GM04503 (cell line): ENCODE data around the gene CNDP1.
A peak's percentile ranks its signal among the peaks of the same experiment; 100 is the strongest.
"Not testable (repeated sequence)": the region's sequence is repeated elsewhere in the genome, so short reads cannot be mapped to it uniquely, and the experiment has no call there.

Experiments used
- DNase-seq: peaks from one replicate; pipeline ENCODE4 v3.0.0-alpha.2; 2012; ENCODE audit warnings: low read depth

CNDP1 gene, protein sequence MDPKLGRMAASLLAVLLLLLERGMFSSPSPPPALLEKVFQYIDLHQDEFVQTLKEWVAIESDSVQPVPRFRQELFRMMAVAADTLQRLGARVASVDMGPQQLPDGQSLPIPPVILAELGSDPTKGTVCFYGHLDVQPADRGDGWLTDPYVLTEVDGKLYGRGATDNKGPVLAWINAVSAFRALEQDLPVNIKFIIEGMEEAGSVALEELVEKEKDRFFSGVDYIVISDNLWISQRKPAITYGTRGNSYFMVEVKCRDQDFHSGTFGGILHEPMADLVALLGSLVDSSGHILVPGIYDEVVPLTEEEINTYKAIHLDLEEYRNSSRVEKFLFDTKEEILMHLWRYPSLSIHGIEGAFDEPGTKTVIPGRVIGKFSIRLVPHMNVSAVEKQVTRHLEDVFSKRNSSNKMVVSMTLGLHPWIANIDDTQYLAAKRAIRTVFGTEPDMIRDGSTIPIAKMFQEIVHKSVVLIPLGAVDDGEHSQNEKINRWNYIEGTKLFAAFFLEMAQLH

DNA sequence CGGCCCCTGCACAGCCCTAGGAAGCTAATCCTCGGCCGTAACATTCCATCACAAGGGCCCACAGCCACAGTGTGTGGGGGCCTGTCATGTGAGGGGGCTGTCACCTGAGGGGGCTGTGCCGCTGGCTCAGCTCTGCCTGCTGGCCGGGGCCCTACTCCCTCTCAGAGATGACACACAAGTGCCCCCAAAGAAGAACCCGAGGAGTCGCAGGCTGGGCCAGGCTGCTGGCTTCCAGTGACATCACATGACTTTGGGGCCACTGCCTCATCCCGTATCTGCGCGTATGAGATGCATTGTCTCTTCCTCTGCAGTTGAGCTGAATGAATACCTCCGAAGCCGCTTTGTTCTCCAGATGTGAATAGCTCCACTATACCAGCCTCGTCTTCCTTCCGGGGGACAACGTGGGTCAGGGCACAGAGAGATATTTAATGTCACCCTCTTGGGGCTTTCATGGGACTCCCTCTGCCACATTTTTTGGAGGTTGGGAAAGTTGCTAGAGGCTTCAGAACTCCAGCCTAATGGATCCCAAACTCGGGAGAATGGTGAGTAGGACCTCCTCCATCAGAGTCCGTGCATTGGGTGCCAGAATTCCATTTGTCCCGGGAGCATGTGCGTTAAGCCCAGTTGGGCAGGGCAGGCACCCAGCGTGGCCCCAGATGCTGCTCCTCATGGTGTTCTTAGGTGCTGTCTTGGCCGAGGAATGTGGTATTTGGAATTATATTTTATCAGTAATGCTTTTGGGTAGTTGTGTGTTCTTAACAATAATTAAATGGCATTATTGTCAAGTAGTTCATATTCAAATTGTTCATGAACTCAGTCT, at the start of gene CNDP1:
CNDP1 (plus strand) TSS at position 351 of the 820 bp plus-strand sequence; CDS start at position 519, 168 bp downstream.
- no peak for DNase-seq

DNA sequence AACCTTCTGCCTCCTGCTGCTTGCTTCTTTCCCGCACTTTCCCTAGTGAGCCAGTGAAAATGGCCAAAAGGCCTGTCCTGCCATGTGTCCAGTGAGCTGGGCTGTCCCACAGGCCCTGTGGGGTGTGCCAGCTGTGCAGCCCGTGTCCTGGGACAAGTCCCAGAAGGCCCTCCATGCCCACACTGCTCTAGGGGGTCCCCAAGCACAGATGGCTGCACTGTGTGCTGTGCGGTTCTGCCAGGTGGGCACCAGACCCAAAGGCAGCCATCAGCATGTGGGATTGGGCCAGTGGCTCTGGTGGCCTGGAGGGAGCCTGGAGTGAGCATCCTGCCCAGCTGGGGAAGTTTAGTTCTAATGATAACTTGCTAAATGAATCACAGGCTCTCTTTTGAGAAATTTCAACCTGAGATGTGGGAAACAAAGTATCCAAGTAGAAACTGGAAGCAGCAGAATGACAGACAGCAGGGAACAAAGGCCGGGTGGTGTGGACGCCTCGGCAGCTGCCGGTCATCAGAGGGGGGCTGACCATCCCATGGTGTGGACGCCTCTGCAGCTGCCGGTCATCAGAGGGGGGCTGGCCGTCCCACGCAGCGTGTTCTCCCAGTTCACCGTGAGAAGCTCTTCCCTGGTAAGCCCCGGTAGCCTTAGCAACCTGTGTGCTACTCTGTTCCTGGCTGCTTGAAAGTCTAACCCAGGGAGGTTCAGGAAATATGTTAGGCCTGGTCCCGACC, 48.0 kb upstream of the CNDP1 start:
- no peak for DNase-seq

DNA sequence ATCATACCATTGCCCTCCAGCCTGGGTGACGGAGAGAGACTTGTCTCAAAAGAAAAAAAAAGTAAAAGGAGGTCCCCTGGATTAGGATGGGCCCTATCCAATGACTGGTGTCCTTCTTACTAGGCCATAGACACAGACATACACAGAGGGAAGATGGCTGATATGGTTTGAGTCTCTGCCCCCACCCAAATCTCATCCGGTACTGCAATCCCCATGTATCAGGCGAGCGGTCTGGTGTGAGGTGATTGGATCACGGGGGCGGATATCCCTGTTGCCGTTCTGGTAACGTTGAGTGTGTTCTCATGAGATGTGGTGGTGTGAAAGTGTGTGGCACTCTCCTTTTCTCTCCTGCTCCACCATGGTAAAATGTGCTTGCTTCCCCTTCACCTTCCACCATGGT, 45.9 kb upstream of the CNDP1 start:
- no peak for DNase-seq

DNA sequence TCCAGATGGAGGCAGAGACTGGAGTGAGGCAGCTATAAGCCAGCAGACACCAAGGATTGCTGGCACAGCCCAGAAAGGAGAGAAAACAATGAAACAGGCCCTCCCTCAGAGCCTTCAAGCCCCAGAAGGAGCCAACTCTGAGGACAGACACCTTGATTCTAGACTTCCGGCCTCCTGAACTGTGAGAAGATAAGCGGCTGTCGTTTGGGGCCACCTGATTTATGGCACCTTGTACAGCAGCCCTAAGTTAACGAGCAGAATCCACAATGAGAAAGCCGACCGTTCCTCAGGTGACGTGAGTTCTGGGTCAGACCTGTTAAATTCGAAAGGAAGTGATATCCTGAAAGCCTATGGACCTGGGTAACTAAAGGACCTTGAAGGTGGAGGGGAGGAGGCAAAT, 45.4 kb upstream of the CNDP1 start:
- DNase-seq: no peak

DNA sequence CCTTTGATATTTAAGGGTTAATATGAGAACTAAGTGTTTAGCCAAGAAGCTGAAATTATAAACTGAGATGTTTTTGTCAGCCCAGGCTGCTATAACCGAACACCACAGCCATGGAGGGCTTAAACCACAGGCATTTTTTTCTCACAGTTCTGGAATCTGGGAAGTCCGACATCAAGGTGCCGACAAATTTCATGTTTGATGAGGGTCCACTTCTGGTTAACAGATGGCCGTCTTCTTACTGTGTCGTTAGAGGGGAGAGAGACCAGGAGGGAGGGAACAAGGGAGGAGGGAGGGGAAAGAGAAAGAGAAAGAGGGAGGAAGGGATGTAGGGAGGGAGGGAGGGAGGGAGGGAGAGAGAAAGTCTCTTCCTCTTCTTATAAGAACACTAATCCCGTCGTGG, 44.6 kb upstream of the CNDP1 start:
- peak; percentile 17 for DNase-seq

DNA sequence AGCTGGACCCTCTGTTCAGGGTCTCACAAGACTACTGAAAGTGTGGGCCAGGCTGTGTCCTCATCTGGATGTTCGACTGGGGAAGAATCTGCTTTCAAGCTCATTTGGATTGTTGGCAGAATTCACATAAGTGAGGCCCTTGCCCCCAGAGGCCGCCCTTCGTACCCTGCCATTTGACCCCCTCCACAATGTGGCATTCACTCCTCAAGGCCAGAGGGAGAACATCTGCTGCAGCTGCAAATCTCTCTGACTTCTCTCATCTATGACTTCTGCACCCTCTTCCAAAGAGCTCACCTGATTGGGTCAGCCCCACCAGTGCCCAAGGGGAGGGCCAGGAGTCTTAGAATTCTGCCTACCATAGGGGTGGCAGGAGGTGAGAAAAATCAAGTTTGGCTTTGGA, 42.0 kb upstream of the CNDP1 start:
- DNase-seq: no peak

DNA sequence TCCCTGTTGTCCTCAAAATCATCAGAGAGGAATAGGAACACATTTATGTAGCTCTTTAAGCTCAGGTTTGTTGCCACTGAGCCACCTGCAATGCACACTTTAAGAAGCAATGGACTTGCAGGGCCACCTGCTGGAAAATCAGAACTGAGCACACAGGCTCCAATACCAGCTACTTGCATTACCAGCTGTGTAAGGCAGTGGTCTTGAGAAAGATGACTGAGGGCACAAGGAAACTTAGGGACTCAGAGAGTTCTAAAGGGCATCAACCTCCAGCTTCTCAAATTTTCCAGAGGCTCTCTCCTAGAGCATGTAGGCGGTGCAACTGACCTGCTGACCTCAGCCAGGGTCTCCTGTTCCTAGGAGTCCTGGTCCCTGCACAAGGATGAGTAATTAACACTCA, 40.6 kb upstream of the CNDP1 start:
- DNase-seq: no peak

DNA sequence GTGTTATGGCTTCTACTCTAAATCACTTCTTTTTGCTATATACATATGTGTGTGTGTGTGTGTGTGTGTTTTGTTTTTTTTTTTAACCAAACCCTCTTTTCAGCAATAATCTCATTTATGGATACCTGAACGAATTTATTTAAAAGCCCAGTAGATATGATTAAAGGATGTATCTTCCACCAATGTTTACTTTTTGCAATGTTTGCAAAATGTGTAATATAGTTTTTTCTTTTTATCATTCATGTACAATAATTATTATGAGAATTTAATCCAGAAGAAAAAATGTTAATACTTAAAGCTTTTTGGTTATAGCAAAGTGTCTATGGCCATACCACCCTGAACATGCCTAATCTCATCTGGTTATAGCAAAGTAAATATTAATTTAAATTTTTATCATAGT, 39.8 kb upstream of the CNDP1 start:
- DNase-seq: no peak

DNA sequence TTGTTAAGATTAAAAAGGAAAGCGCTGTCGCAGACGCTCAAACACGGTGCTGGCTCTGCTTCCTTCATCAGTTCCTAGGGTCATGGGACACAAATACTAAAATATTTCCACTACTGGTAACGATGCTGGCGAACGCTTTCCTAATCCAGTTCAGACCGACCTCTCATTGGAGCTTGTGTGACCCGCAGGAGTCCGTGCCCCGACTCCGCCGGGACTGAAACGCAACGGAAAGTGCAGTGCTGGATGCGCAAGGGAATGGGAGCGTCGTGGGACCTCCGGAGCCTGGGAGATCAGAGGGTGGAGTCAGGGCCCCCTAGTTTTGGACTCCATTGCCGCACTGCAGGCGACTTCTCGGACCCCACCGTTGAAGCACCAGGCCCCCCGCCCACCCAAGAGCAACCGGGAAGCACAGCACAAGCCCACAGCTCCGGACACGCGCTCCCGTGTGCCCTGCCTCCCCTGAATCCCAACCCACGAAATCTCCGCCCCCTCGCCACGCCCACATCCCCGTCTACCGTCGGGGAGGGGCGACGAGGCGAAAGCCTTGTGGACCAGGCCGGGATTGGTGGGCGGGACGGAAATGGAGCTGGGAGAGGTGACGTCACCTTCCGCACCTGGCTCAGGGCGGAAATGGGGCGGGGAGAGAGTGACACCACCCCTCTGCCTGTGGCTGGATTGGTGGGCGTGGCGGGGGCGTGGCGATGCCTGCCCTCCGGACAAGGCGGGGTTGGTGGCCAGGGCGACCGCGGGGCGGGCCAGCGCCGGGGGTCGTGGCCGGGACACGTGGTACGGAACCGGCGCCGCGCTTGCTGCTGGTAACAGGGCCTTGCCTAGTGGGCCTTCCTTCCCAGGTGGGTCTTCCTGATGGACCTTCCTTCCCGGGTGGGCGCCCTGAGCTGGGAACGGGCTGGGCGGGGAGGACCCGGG, 38.5 kb upstream of the CNDP1 start, which contains the start of gene CNDP2:
CNDP2 (plus strand) TSS at position 783 of the 927 bp plus-strand sequence. CDS start 3,611 bp downstream, outside the sequence.
- peak; percentile 87 for DNase-seq

DNA sequence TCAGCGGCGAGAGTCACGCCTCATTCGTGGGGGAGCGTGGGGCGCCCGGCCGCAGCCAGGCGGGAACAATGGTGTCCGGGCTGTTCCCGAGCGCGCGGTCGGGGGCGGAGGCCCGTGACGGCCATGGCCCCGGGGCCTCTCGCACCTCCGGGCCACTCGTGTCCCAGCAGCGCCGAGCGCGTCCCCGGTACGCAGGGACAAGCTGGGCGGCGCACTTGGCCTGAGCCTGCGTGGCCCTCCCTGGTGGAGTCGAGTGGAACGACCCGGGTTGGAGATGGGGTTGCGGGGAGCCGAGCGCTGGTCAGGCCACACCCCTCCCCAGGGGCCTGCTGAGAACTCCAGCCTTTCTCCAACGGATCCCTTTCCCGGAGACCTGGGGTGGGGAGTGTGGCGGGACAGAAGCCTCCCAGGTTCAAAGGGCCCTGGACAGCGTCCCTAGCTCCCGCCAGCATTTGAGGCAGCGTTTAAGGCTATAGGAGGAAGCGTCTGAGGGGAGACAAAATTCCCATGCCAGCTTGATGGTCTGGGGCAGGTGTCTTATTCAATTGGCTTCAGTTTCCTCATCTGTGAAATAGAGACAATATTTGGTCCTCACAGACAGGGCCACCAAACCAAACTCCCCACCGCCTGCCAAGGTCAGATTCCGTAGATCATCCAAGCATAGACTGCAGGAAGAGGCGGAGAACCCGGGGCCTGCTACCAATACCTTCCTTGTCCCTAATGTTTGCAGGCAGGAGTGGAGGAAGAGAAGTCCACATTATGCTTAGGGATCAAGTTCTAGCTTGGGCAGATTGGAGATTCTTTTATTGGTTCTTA, 37.6 kb upstream of the CNDP1 start:
- DNase-seq: peak; percentile 13

DNA sequence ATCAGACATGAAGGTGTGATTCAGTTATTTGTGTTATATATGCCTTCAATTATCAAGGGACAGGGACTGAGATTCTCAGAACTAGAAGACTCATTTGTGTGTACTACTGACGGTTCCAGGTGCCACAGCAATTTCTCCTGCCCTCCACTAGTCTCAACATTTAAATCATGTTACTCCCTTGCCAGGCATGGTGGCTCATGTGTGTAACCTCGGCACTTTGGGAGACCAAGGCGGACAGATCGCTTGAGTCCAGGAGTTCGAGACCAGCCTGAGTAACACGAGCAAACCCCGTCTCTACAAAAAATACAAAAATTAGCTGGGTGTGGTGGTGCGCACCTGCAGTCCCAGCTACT, 37.0 kb upstream of the CNDP1 start:
- no peak for DNase-seq

DNA sequence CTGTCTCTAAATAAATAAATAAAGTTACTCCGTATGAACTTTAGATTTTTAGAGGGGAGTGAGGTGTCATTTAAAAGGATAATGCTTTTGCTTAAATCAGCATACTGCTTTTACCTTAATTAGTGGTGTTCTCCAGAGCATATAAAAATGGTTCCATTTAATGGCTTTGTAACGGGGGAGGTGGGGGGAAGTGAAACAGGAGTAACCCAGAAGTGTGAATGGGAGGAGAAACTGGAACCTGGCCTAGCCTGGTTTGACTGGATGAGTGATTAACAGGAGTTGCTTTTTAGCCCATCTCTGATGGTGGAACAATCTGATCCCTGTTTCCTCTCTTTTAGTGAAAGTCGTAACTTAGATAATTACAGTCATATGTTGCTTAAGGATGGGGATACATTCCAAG, 36.5 kb upstream of the CNDP1 start:
- no peak for DNase-seq

DNA sequence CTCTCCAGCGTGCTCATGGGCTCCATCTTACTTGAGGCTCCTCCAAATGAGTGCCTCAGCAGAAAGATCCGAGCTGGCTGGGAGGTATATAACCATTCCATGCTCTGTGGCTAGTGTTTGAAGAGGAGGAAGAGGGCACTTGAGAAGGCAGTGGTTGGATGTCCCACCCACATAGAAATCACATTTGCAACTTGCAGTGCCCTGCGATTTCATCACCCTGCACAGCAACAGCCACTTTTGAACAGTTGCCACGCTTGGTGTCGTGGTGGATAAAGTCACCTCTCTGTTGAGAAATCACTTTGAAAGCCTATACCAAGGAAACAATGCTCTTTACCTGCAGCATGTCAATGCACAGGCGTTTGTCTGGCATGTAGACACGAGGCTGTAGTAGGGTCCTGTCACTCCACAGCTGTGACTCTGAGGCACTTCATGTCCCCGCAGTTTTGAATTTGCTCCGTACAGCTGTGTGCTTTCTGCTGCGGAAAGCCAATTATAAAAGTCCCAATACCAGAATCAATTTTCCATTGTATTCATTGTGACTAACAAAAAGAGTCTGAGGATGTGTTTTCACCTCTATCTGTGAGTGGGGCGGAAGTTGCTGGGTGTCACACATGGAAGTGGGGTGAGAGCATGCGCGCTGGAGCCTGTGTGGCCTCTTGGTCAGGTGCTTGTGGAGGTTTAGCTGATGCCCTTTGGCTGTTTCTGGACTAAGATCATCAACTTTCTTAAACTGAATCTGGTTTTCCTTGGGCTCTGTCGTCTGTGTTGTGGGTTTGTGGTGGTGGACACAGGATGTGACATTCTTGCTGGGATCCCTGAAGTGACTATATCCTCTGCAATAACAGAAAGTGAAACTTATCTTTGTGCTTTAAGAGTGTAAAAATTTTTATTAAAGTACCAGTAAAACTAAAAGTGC, 35.3 kb upstream of the CNDP1 start:
- DNase-seq: no peak

DNA sequence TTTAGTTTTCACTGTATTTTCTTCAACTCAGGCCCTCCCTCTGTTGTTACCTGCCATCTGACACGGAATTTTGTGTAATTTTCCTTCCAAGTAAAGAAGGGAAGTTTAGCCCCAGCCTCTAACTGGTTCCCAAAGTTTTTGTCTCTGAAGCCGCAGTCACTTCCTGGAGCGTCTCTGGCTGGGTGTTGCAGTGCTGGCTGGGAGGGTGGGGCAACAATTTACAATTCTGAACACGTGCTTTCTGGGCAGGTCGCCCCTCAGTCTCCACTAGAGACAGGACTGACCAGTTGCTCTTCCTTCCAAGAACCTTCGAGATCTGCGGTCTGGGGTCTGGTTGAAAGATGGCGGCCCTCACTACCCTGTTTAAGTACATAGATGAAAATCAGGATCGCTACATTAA, 34.7 kb upstream of the CNDP1 start:
- DNase-seq: no peak

DNA sequence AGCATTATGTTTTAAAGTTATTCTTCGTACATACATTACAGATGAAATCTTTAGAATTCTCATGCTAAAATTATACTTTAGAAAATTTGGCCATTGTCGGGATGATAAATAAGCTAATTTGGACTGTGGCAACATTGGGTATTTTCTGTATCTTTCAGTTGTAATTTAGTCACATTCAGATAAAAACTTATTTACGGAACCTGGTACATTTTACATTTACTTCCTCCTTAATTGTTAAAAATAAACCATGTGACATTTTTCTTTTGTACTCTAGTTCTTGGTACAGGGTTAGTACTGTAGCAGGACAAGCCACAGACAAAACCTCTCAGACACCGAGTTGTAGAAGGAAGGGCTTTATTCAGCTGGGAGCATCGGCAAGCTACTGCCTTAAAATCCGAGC, 33.9 kb upstream of the CNDP1 start:
- DNase-seq: no peak

DNA sequence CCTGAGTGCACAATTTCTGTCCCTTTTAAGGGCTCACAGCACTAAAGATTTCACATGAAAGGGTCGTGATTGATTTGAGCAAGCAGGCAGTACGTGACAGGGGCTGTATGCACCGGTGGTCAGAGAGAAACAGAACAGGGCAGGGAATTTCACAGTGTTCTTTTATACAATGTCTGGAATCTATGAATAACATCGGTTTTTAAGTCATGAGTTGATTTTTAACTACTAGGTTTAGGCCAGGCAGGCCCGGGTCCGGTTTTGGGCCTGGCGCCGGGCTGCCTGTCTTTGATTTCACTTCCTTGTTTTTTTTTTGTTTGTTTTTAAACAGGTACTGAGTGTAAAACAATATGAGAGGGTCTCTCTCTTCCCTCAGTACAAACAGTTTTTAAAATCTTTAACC, 33.5 kb upstream of the CNDP1 start:
- DNase-seq: not testable (repeated sequence)

DNA sequence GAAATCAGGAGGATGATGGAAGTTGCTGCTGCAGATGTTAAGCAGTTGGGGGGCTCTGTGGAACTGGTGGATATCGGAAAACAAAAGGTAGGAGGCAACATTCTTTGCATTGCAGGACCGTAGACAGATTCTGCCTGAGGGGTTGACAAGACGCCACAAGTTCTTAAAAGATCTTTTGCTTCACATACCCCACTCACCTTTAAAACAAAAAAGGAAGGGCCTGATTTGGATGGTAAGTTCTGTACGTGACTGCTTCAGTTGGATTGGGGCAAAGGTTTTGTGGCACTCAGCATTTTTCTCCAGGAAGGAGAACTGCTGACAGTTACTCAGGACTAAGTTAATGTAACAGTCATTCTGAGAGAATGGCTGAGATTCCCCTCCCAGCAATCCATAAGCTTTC, 32.9 kb upstream of the CNDP1 start:
- DNase-seq: no peak

DNA sequence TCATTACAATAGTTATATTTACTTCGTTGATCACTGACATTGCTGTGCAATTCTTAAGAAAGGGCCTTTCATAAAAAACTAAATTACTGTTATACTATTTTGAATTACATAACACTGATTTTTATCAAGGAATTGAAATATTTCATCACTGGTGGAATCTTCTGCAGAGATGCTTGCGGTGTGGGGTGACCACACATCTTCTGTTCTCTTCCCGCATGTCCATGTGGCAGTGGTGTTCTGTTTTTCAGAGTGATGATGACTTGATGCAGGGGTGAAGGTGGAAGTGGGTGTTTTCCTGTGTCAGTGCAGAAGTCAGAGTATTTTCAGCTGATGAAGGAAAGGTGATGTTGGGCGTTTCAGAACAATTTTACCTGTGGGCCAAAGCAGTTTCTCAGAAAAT, 31.2 kb upstream of the CNDP1 start:
- DNase-seq: no peak

DNA sequence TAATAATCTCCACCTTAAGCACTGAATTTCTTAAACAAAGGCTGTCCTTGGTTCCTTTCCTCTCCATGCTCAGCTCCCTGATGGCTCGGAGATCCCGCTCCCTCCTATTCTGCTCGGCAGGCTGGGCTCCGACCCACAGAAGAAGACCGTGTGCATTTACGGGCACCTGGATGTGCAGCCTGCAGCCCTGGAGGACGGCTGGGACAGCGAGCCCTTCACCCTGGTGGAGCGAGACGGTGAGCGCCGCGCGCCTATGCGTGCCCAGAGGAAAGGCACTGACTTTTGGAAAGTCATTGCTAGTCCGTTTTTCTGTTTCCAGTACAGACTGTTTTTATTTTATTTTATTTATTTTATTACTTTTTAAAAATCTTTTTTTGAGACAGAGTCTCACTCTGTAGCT, 28.5 kb upstream of the CNDP1 start:
- DNase-seq: no peak
